Hematopoietic multipotent progenitor cell treated with erythropoietin and hydrocortisone succinate and interleukin-3 and kit ligand, for 15 days (in vitro differentiated cells): Measurements from ENCODE around the gene MRM2.

ENCODE experiments used
- DNase-seq: peaks from one replicate; pipeline ENCODE4 v3.0.0-alpha.2; 2015; ENCODE audit warnings: low spot score

Gene MRM2

GRCh38 chr7:2203766-2204300, 38.2 kb downstream of the MRM2 start:
- DNase-seq = no peak

GRCh38 chr7:2202901-2203765, 38.9 kb downstream of the MRM2 start:
- DNase-seq = no peak

- DNase-seq = no peak
Measured at GRCh38 chr7:2202361-2202761, 39.6 kb downstream of the MRM2 start.

- no peak for DNase-seq
Measured at GRCh38 chr7:2201686-2202360, 40.2 kb downstream of the MRM2 start.

GRCh38 chr7:2201128-2201527, 40.9 kb downstream of the MRM2 start:
- DNase-seq = no peak

GRCh38 chr7:2200584-2200980, 41.4 kb downstream of the MRM2 start:
- DNase-seq = no peak

GRCh38 chr7:2199956-2200583, 41.9 kb downstream of the MRM2 start:
- no peak for DNase-seq

GRCh38 chr7:2199528-2199927, 42.5 kb downstream of the MRM2 start:
- no peak for DNase-seq

- no peak for DNase-seq
Measured at GRCh38 chr7:2198760-2199159, 43.2 kb downstream of the MRM2 start.

GRCh38 chr7:2198206-2198605, 43.8 kb downstream of the MRM2 start:
- no peak for DNase-seq

GRCh38 chr7:2197436-2198155, 44.4 kb downstream of the MRM2 start:
- no peak for DNase-seq

- DNase-seq = no peak
Measured at GRCh38 chr7:2196381-2197378, 45.3 kb downstream of the MRM2 start.

GRCh38 chr7:2195400-2196246, 46.4 kb downstream of the MRM2 start:
- peak; percentile 58 for DNase-seq

GRCh38 chr7:2193575-2194305, 48.3 kb downstream of the MRM2 start:
- no peak for DNase-seq

GRCh38 chr7:2192831-2193534, 49.0 kb downstream of the MRM2 start:
- no peak for DNase-seq

GRCh38 chr7:2191016-2191415, 51.0 kb downstream of the MRM2 start:
- DNase-seq = no peak

- DNase-seq = no peak
Measured at GRCh38 chr7:2190531-2190930, 51.5 kb downstream of the MRM2 start.

GRCh38 chr7:2186166-2186565, 55.8 kb downstream of the MRM2 start:
- no peak for DNase-seq

GRCh38 chr7:2185715-2186114, 56.3 kb downstream of the MRM2 start:
- DNase-seq = no peak
